ENCODE measurements around the gene PARD3B.

DNA sequence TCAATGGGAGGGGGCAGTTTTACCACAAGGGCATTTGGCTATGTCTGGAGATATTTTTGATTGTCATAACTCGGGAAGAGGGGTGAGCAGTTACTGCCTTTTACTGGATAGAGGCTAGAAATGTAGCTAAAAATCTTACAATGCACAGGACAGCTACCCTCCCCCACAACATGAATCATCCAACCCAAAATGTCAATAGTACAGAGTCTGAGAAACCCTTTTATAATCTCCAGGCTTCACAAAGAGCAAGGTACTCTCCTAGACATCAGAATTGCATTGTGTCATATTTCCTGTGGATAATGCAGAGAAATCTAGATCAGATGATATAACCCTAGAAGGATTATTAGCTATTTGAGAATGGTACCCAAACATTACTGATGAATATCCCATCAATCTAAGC is 859.9 kb downstream of the PARD3B start:
- TF ChIP-seq, protein P1, sequence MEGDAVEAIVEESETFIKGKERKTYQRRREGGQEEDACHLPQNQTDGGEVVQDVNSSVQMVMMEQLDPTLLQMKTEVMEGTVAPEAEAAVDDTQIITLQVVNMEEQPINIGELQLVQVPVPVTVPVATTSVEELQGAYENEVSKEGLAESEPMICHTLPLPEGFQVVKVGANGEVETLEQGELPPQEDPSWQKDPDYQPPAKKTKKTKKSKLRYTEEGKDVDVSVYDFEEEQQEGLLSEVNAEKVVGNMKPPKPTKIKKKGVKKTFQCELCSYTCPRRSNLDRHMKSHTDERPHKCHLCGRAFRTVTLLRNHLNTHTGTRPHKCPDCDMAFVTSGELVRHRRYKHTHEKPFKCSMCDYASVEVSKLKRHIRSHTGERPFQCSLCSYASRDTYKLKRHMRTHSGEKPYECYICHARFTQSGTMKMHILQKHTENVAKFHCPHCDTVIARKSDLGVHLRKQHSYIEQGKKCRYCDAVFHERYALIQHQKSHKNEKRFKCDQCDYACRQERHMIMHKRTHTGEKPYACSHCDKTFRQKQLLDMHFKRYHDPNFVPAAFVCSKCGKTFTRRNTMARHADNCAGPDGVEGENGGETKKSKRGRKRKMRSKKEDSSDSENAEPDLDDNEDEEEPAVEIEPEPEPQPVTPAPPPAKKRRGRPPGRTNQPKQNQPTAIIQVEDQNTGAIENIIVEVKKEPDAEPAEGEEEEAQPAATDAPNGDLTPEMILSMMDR (IDR thresholded peaks at IDR 0.05; ENCODE audit: control extremely low read depth in 1 of 3, insufficient read depth in 1 of 3, low read depth in 1 of 3, low read length in 3 of 3) = no peak
- no peak for TF ChIP-seq PHF8 (conservative IDR thresholded peaks at IDR 0.05; ENCODE audit: low read depth, low read length)
- no peak for TF ChIP-seq CEBPB (IDR thresholded peaks at IDR 0.05; ENCODE audit: low read depth, low read length)
- no peak for TF ChIP-seq EZH2 (IDR thresholded peaks at IDR 0.05; ENCODE audit: low read depth, low read length, severe bottlenecking)
- TF ChIP-seq, protein P2, sequence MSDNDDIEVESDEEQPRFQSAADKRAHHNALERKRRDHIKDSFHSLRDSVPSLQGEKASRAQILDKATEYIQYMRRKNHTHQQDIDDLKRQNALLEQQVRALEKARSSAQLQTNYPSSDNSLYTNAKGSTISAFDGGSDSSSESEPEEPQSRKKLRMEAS (IDR thresholded peaks at IDR 0.05) = no peak
- no peak for TF ChIP-seq POLR2A (IDR thresholded peaks at IDR 0.05; ENCODE audit: control extremely low read depth in 1 of 2, low read depth in 2 of 2, low read length in 2 of 2)
- TF ChIP-seq RBBP5 (IDR thresholded peaks at IDR 0.05; ENCODE audit: borderline replicate concordance, low read depth, low read length) = no peak
- TF ChIP-seq, protein P3, sequence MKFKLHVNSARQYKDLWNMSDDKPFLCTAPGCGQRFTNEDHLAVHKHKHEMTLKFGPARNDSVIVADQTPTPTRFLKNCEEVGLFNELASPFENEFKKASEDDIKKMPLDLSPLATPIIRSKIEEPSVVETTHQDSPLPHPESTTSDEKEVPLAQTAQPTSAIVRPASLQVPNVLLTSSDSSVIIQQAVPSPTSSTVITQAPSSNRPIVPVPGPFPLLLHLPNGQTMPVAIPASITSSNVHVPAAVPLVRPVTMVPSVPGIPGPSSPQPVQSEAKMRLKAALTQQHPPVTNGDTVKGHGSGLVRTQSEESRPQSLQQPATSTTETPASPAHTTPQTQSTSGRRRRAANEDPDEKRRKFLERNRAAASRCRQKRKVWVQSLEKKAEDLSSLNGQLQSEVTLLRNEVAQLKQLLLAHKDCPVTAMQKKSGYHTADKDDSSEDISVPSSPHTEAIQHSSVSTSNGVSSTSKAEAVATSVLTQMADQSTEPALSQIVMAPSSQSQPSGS (IDR thresholded peaks at IDR 0.05; ENCODE audit: low read length) = no peak
- TF ChIP-seq TAF1 (IDR thresholded peaks at IDR 0.05; ENCODE audit: low read depth, low read length) = no peak
- no peak for TF ChIP-seq SP4 (IDR thresholded peaks at IDR 0.05; ENCODE audit: low read length)

Measured in H1 (cell line).